Neuronal stem cell (in vitro differentiated cells): ENCODE data around the gene RPS6KB1. TPM values are rescaled to one million over a fixed set of nuclear protein-coding genes. Genes with fewer than 3 reads are reported as not detected.
A peak's percentile ranks its signal among the peaks of the same experiment; 100 is the strongest.

ENCODE experiments used
- DNase-seq: peaks from one replicate; pipeline ENCODE4 v3.0.0-alpha.2; 2013; ENCODE audit warnings: low spot score
- H2AFZ ChIP-seq: one replicate; pipeline ENCODE4 v1.6.1; 2013; ENCODE audit warnings: mild to moderate bottlenecking, low read length, inconsistent platforms
- H2AK5ac ChIP-seq: 2 replicates; pipeline ENCODE4 v1.6.1; 2013; ENCODE audit warnings: low read depth, mild to moderate bottlenecking, inconsistent platforms, low read length, moderate library complexity, mixed read lengths
- H2BK120ac ChIP-seq: 2 replicates; pipeline ENCODE4 v1.6.1; 2013; ENCODE audit warnings: low read depth, mild to moderate bottlenecking, inconsistent platforms, low read length, moderate library complexity, mixed read lengths
- H2BK12ac ChIP-seq: one replicate; pipeline ENCODE4 v1.6.1; 2013; ENCODE audit warnings: low read length, inconsistent platforms
- H2BK15ac ChIP-seq: 2 replicates; pipeline ENCODE4 v1.6.1; 2013; ENCODE audit warnings: mild to moderate bottlenecking, low read length, inconsistent platforms, mixed read lengths
- H2BK5ac ChIP-seq: one replicate; pipeline ENCODE4 v1.6.1; 2013; ENCODE audit warnings: inconsistent platforms, mild to moderate bottlenecking, low read length, moderate library complexity
- H3K14ac ChIP-seq: one replicate; pipeline ENCODE4 v1.6.1; 2013; ENCODE audit warnings: low read length, inconsistent platforms
- H3K18ac ChIP-seq: 2 replicates; pipeline ENCODE4 v1.6.1; 2013; ENCODE audit warnings: low read length, inconsistent platforms
- H3K23ac ChIP-seq: 2 replicates; pipeline ENCODE4 v1.6.1; 2013; ENCODE audit warnings: low read depth, mild to moderate bottlenecking, mixed read lengths, low read length, inconsistent platforms; ENCODE audit not compliant: poor library complexity
- H3K27ac ChIP-seq: replicated peaks from 3 replicates; pipeline ENCODE4 v1.5.1; 2013; ENCODE audit warnings: low read length, inconsistent platforms
- H3K27me3 ChIP-seq, 3 experiments: 2 replicates each; pipeline ENCODE4 v1.6.1; 2013; ENCODE audit warnings: low read length in 3 of 3, mild to moderate bottlenecking in 2 of 3, inconsistent platforms in 1 of 3, low read depth in 1 of 3, mixed read lengths in 1 of 3, moderate library complexity in 1 of 3; ENCODE audit not compliant: control insufficient read depth in 3 of 3, insufficient read depth in 3 of 3
- H3K36me3 ChIP-seq, 2 donors: replicated peaks in 1 of 2; 2 replicates each; pipeline ENCODE4 v1.6.1; 2013; ENCODE audit warnings: low read length in 2 of 2; ENCODE audit not compliant: control insufficient read depth in 2 of 2, insufficient read depth in 2 of 2
- H3K4ac ChIP-seq: 2 replicates; pipeline ENCODE4 v1.6.1; 2013; ENCODE audit warnings: inconsistent platforms, mild to moderate bottlenecking, low read length, moderate library complexity
- H3K4me1 ChIP-seq, 2 donors: 1 replicate in 1 of 2; 2 replicates in 1 of 2; pipeline ENCODE4 v1.6.1; 2013; ENCODE audit warnings: low read length in 2 of 2, low read depth in 1 of 2; ENCODE audit not compliant: control insufficient read depth in 2 of 2, insufficient read depth in 1 of 2
- H3K4me2 ChIP-seq: one replicate; pipeline ENCODE4 v1.6.1; 2013; ENCODE audit warnings: mild to moderate bottlenecking, low read length, inconsistent platforms; ENCODE audit not compliant: insufficient read depth, poor library complexity, severe bottlenecking
- H3K4me3 ChIP-seq, 2 donors: 2 replicates each; pipeline ENCODE4 v1.5.1; 2013; ENCODE audit warnings: low read length in 2 of 2, mild to moderate bottlenecking in 2 of 2, inconsistent platforms in 1 of 2, moderate library complexity in 1 of 2
- H3K79me1 ChIP-seq: one replicate; pipeline ENCODE4 v1.6.1; 2013; ENCODE audit warnings: low read depth, mild to moderate bottlenecking, inconsistent platforms, low read length, moderate library complexity
- H3K9ac ChIP-seq: one replicate; pipeline ENCODE4 v1.6.1; 2013; ENCODE audit warnings: mild to moderate bottlenecking, low read depth, low read length, inconsistent platforms; ENCODE audit not compliant: poor library complexity
- H3K9me3 ChIP-seq, 2 donors: replicated peaks in 1 of 2; 2 replicates each; pipeline versions ENCODE3 to v1.6.1; 2013; ENCODE audit warnings: low read length in 2 of 2, mild to moderate bottlenecking in 2 of 2, inconsistent platforms in 1 of 2, low read depth in 1 of 2, mixed read lengths in 1 of 2, moderate library complexity in 1 of 2; ENCODE audit not compliant: control insufficient read depth in 2 of 2, insufficient read depth in 1 of 2
- H4K8ac ChIP-seq: one replicate; pipeline ENCODE4 v1.6.1; 2013; ENCODE audit warnings: low read depth, mild to moderate bottlenecking, inconsistent platforms, low read length, moderate library complexity
- H4K91ac ChIP-seq: one replicate; pipeline ENCODE4 v1.6.1; 2013; ENCODE audit warnings: low read length, low read depth, mild to moderate bottlenecking, inconsistent platforms; ENCODE audit not compliant: poor library complexity
- WGBS, 2 donors: extraction: QIAGEN DNeasy Blood & Tissue Kit; methylation state at CpG; one replicate each; pipeline ENCODE4 v1.1.7; 2013; ENCODE audit warnings: missing lambda C conversion rate in 2 of 2, mixed read lengths in 1 of 2; ENCODE audit not compliant: insufficient read length in 2 of 2, insufficient replicate concordance in 1 of 2; ENCODE audit errors: extremely low coverage in 2 of 2; 5-methylcytosine and 5-hydroxymethylcytosine counted together
- polyA plus RNA-seq, 2 experiments: library from polyadenylated mRNA; stranded (reverse); fragments of 200-250 nt; gene quantifications; one replicate each; pipeline ENCODE4 v1.2.3, GENCODE V29; 2013

RPS6KB1 gene
- polyA plus RNA-seq (2013, experiment 1 of 2): 15.0 TPM
- polyA plus RNA-seq (2013, experiment 2 of 2): 15.7 TPM

DNA sequence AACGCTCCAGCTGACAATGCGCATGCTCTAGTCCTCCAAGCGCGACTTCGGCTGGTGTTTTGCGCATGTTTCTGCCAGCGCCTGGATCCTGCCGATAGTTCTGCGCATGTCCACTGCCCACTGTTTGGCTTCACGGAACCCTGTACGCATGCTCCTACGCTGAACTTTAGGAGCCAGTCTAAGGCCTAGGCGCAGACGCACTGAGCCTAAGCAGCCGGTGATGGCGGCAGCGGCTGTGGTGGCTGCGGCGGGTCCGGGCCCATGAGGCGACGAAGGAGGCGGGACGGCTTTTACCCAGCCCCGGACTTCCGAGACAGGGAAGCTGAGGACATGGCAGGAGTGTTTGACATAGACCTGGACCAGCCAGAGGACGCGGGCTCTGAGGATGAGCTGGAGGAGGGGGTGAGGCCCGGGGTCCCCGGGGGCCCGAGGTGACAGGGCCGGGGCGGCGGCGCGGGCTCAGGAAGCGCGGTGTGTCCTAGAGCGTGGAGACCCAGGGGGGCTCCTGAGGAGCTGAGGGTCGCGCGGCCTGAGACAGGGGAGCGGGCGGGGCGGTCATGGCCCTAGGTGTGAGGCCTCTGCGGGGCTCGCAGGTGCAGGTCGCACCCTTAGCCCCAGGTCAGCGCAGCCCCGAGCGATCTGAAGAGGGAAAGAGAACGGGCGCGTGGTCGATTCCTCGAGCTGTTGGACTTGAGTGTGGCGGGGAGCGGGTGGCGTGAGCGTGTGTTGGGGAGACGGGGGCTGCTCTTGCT lies at the start of gene RPS6KB1, which contains the start of gene TUBD1:
Gene RPS6KB1, plus strand, starts transcription at position 198 of the 752 bp plus-strand sequence. Its CDS starts 64 bp downstream, at position 262.
Gene TUBD1, minus strand, starts transcription at position 20 of the 752 bp plus-strand sequence. CDS start 1,941 bp downstream, outside the sequence.
- Histone ChIP-seq H3K4me3 (peak within 1 kb of the TSS; percentile 57 to 85), H3K27ac (peak within 1 kb of the TSS; percentile 38), H4K8ac (peak within 1 kb of the TSS; percentile 43), H3K27me3 (no peaks in the 10 kb centered on the region), H3K4ac (no peak within 1 kb of the TSS), H3K9ac (peak within 1 kb of the TSS; percentile 96), H4K91ac (no peak within 1 kb of the TSS), H3K14ac (peak within 1 kb of the TSS; percentile 75), H3K36me3 (peaks cover 0 to 22% of the 10 kb centered on the region in 2 donors), H2BK120ac (peak within 1 kb of the TSS; percentile 87), H3K9me3 (no peaks in the 10 kb centered on the region), H3K4me2 (peak within 1 kb of the TSS; percentile 73), H2AFZ (peak within 1 kb of the TSS; percentile 92), H2BK12ac (no peak within 1 kb of the TSS), H2BK15ac (no peak within 1 kb of the TSS), H3K23ac (peak within 1 kb of the TSS; percentile 25), H2AK5ac (peak within 1 kb of the TSS; percentile 52), H3K4me1 (peaks cover 0 to 4% of the 10 kb centered on the region in 2 donors), H3K18ac (peak within 1 kb of the TSS; percentile 88), H2BK5ac (peak within 1 kb of the TSS; percentile 77), H3K79me1 (peaks cover 3% of the 10 kb centered on the region)
- DNase-seq: peak; percentile 98
- no CpG with 5 or more reads among the region's 61 CpGs for WGBS, 2 donors

- H2AFZ ChIP-seq: no peak overlapping the region
- H3K9me3 ChIP-seq: no peaks in the 10 kb centered on the region
- H2AK5ac ChIP-seq: no peak overlapping the region
- WGBS, 2 donors: no CpG with 5 or more reads among the region's 3 CpGs
- H3K79me1 ChIP-seq: no peaks in the 10 kb centered on the region
- H3K27ac ChIP-seq: no peak overlapping the region
- H3K36me3 ChIP-seq: peaks cover 0 to 23% of the 10 kb centered on the region in 2 donors
- H3K23ac ChIP-seq: no peak overlapping the region
- H4K8ac ChIP-seq: no peak overlapping the region
- H3K9ac ChIP-seq: no peak overlapping the region
- no peak overlapping the region for H3K18ac ChIP-seq
- no peak overlapping the region for H3K4me2 ChIP-seq
- peaks cover 3 to 13% of the 10 kb centered on the region in 2 donors for H3K4me1 ChIP-seq
- no peak overlapping the region for H2BK12ac ChIP-seq
- H2BK120ac ChIP-seq: no peak overlapping the region
- no peak overlapping the region for H2BK5ac ChIP-seq
- no peak overlapping the region for H3K4ac ChIP-seq
- H3K4me3 ChIP-seq: no peak overlapping the region
- no peak overlapping the region for H3K14ac ChIP-seq
- H4K91ac ChIP-seq: no peak overlapping the region
- no peaks in the 10 kb centered on the region for H3K27me3 ChIP-seq
- no peak for DNase-seq
- H2BK15ac ChIP-seq: no peak overlapping the region
Measured at GRCh38 chr17:59844884-59845594, 47.9 kb upstream of the RPS6KB1 start.

DNA sequence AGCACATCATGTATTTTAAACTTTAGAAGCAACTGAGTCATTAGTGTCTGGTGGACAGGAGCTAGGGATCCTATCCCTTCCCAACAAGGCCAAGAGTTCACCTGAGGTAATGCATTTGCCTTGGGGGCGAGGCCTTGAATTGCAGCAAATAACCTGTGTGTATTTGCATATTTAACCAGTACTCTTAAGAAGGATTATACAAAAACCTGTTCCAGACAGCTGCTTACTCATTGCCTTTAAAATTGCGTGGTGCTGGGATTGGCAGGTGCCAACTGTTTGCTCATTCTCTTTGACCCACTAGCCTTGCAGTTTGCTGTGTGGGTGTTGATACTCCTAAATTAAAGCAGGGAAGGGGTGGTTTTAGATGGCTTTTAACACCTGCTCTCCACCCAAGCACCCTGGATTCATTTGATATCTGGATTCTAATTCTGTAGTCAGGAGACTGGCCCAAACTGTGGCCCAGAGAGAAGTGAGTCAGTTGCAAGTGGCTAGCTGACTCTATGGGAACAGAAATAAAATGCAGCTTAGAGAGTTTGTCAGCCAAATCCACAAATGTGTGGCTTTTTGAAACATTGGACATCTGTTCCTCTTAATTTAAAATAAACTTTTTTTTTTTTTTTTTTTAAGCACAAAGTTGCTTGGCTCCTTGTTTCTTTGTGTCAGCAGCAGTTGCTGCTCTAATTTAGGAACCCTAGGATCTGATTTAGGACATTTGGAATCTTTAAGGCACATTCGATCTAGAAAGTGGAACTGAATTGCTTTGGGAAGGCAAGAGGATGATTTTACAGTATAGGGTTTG lies 47.1 kb upstream of the RPS6KB1 start:
- Histone ChIP-seq H3K23ac (no peak overlapping the region), H2BK120ac (no peak overlapping the region), H3K79me1 (no peaks in the 10 kb centered on the region), H2BK15ac (no peak overlapping the region), H3K14ac (no peak overlapping the region), H3K4me2 (no peak overlapping the region), H3K9me3 (no peaks in the 10 kb centered on the region), H4K8ac (no peak overlapping the region), H3K4ac (no peak overlapping the region), H3K18ac (no peak overlapping the region), H3K27me3 (no peaks in the 10 kb centered on the region), H4K91ac (no peak overlapping the region), H3K4me1 (peaks cover 3 to 13% of the 10 kb centered on the region in 2 donors), H2AK5ac (no peak overlapping the region), H3K36me3 (peaks cover 0 to 15% of the 10 kb centered on the region in 2 donors), H3K4me3 (no peak overlapping the region), H3K9ac (no peak overlapping the region), H3K27ac (no peak overlapping the region), H2BK12ac (no peak overlapping the region), H2BK5ac (no peak overlapping the region), H2AFZ (no peak overlapping the region)
- no CpG with 5 or more reads among the region's 3 CpGs for WGBS, 2 donors
- DNase-seq: no peak
